Measurements from ENCODE around the gene CEND1. TPM values are rescaled to one million over a fixed set of nuclear protein-coding genes. Genes with fewer than 3 reads are reported as not detected.
A peak's percentile ranks its signal among the peaks of the same experiment; 100 is the strongest.

CEND1 gene
- total and polyA plus RNA-seq, 2 of the 13 experiments (the other 11 are each of a cell fraction or from before 2014, with no cell fraction given) = not detected

DNA sequence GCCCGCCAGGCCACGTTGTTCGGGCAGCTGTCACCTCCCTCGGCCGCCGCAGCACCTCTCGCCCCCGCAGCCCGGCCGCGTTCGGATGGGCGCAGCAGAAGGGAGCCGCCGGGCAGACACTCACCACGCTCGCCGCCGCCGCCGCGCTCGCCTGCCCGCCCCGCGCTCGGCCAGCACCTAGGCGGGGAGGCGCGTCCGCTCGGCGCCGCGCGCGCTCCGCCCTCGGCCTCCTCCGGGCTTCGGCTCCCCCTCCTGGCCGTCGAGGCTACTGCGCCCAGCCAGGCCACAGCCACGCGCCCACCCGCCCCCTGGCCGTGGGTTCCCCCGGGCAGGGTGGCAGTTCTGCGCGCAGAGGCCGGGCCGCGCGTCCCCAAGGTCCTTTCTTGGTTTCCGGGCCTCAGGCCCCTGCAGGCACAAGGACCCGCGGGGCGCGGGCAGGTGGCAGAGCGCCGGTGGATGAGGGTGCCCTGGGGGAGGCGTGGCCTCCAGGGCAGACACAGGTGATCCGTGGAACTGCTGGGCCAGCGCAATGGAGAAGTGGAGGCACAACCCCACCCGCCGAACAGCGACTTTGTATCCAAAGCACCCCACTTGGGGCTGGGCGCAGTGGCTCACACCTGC lies 8.3 kb upstream of the CEND1 start, which contains the start of gene SLC25A22 (continued):
- TF ChIP-seq, protein P1, sequence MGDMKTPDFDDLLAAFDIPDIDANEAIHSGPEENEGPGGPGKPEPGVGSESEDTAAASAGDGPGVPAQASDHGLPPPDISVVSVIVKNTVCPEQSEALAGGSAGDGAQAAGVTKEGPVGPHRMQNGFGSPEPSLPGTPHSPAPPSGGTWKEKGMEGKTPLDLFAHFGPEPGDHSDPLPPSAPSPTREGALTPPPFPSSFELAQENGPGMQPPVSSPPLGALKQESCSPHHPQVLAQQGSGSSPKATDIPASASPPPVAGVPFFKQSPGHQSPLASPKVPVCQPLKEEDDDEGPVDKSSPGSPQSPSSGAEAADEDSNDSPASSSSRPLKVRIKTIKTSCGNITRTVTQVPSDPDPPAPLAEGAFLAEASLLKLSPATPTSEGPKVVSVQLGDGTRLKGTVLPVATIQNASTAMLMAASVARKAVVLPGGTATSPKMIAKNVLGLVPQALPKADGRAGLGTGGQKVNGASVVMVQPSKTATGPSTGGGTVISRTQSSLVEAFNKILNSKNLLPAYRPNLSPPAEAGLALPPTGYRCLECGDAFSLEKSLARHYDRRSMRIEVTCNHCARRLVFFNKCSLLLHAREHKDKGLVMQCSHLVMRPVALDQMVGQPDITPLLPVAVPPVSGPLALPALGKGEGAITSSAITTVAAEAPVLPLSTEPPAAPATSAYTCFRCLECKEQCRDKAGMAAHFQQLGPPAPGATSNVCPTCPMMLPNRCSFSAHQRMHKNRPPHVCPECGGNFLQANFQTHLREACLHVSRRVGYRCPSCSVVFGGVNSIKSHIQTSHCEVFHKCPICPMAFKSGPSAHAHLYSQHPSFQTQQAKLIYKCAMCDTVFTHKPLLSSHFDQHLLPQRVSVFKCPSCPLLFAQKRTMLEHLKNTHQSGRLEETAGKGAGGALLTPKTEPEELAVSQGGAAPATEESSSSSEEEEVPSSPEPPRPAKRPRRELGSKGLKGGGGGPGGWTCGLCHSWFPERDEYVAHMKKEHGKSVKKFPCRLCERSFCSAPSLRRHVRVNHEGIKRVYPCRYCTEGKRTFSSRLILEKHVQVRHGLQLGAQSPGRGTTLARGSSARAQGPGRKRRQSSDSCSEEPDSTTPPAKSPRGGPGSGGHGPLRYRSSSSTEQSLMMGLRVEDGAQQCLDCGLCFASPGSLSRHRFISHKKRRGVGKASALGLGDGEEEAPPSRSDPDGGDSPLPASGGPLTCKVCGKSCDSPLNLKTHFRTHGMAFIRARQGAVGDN (CRISPR knock-in tag; IDR thresholded peaks at IDR 0.05) = peak; percentile 41
- TF ChIP-seq KLF12 (CRISPR knock-in tag; IDR thresholded peaks at IDR 0.05; ENCODE audit: borderline replicate concordance) (0 out of 2 replicates have a peak, but pooled peaks have one; percentile 66), ISX (CRISPR knock-in tag; conservative IDR thresholded peaks at IDR 0.05) (no peak), MXI1 (IDR thresholded peaks at IDR 0.05; ENCODE audit: borderline replicate concordance, low read depth, low read length) (peak; percentile 86; the same call in 1 of the 3 replicates), RAD21 (CRISPR knock-in tag; IDR thresholded peaks at IDR 0.05) (peak; percentile 87), ATF7-NPFF (CRISPR knock-in tag; IDR thresholded peaks at IDR 0.05; ENCODE audit: low read depth) (peak; percentile 67; the same call in 1 of the 2 replicates), BORCS8-MEF2B (CRISPR knock-in tag; IDR thresholded peaks at IDR 0.05) (peak; percentile 61; the same call in 1 of the 2 replicates), ZIK1 (CRISPR knock-in tag; IDR thresholded peaks at IDR 0.05; ENCODE audit: borderline replicate concordance, low read depth) (peak; percentile 48; the same call in 1 of the 2 replicates), KMT2A (CRISPR knock-in tag; IDR thresholded peaks at IDR 0.05) (peak; percentile 38; the same call in 1 of the 2 replicates)
- TF ChIP-seq, protein P2, sequence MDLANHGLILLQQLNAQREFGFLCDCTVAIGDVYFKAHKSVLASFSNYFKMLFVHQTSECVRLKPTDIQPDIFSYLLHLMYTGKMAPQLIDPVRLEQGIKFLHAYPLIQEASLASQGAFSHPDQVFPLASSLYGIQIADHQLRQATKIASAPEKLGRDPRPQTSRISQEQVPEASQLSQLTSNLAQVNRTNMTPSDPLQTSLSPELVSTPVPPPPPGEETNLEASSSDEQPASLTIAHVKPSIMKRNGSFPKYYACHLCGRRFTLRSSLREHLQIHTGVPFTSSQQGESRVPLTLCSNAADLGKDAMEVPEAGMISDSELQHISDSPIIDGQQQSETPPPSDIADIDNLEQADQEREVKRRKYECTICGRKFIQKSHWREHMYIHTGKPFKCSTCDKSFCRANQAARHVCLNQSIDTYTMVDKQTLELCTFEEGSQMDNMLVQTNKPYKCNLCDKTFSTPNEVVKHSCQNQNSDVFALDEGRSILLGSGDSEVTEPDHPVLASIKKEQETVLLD (CRISPR knock-in tag; IDR thresholded peaks at IDR 0.05; ENCODE audit: low read depth) = 0 out of 2 replicates have a peak, but pooled peaks have one; percentile 23
- TF ChIP-seq, protein P3, sequence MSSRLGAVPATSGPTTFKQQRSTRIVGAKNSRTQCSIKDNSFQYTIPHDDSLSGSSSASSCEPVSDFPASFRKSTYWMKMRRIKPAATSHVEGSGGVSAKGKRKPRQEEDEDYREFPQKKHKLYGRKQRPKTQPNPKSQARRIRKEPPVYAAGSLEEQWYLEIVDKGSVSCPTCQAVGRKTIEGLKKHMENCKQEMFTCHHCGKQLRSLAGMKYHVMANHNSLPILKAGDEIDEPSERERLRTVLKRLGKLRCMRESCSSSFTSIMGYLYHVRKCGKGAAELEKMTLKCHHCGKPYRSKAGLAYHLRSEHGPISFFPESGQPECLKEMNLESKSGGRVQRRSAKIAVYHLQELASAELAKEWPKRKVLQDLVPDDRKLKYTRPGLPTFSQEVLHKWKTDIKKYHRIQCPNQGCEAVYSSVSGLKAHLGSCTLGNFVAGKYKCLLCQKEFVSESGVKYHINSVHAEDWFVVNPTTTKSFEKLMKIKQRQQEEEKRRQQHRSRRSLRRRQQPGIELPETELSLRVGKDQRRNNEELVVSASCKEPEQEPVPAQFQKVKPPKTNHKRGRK (CRISPR knock-in tag; IDR thresholded peaks at IDR 0.05) = no peak
- TF ChIP-seq, protein P4, sequence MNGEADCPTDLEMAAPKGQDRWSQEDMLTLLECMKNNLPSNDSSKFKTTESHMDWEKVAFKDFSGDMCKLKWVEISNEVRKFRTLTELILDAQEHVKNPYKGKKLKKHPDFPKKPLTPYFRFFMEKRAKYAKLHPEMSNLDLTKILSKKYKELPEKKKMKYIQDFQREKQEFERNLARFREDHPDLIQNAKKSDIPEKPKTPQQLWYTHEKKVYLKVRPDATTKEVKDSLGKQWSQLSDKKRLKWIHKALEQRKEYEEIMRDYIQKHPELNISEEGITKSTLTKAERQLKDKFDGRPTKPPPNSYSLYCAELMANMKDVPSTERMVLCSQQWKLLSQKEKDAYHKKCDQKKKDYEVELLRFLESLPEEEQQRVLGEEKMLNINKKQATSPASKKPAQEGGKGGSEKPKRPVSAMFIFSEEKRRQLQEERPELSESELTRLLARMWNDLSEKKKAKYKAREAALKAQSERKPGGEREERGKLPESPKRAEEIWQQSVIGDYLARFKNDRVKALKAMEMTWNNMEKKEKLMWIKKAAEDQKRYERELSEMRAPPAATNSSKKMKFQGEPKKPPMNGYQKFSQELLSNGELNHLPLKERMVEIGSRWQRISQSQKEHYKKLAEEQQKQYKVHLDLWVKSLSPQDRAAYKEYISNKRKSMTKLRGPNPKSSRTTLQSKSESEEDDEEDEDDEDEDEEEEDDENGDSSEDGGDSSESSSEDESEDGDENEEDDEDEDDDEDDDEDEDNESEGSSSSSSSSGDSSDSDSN (CRISPR knock-in tag; IDR thresholded peaks at IDR 0.05) = peak; percentile 53; the same call in 1 of the 2 replicates
- TF ChIP-seq, protein P5, sequence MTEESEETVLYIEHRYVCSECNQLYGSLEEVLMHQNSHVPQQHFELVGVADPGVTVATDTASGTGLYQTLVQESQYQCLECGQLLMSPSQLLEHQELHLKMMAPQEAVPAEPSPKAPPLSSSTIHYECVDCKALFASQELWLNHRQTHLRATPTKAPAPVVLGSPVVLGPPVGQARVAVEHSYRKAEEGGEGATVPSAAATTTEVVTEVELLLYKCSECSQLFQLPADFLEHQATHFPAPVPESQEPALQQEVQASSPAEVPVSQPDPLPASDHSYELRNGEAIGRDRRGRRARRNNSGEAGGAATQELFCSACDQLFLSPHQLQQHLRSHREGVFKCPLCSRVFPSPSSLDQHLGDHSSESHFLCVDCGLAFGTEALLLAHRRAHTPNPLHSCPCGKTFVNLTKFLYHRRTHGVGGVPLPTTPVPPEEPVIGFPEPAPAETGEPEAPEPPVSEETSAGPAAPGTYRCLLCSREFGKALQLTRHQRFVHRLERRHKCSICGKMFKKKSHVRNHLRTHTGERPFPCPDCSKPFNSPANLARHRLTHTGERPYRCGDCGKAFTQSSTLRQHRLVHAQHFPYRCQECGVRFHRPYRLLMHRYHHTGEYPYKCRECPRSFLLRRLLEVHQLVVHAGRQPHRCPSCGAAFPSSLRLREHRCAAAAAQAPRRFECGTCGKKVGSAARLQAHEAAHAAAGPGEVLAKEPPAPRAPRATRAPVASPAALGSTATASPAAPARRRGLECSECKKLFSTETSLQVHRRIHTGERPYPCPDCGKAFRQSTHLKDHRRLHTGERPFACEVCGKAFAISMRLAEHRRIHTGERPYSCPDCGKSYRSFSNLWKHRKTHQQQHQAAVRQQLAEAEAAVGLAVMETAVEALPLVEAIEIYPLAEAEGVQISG (CRISPR knock-in tag; IDR thresholded peaks at IDR 0.05) = peak; percentile 47; the same call in 1 of the 2 replicates

All from HepG2 (cell line).